Heart left ventricle (tissue), 13 donors: Measurements from ENCODE around the gene CER1.

Experiments used
- POLR2A ChIP-seq, 2 donors: fragments of 450-650 bp; IDR thresholded peaks; one replicate each; pipeline ENCODE4 v1.6.1; 2017; ENCODE audit warnings: antibody characterized with exemption in 2 of 2, mild to moderate bottlenecking in 2 of 2, moderate library complexity in 2 of 2
- TF ChIP-seq, protein P1 (sequence below), 12 donors: fragments of 200-600 bp; sonication (generic) in 4 of 12; IDR thresholded peaks; one replicate each; pipeline versions ENCODE4 v1.5.0 to v1.8.0; 2018 to 2022; ENCODE audit warnings: antibody characterized with exemption in 12 of 12, mild to moderate bottlenecking in 5 of 12
- donor health status: ischemic (EF 13 %, LVEDD 7.1; RV severe dilation, severe dysfunction).
- donor health status: DM: no; HTN: yes; CAD: no.
- donor health status: DM: no; HTN: no; CAD: no.
- donor health status: ischemic (EF 25% LVEDD 6.9; RV normal size, moderate dysfunction).
- donor health status: ischemic (EF 25% LVEDD 5.7; RV mildly dilated, moderate dysfunction).
- donor health status: ischemic (EF 35%, LVEDD 5.7; RV mildly dilated, moderate dysfunction).
- donor health status: nonischemic (EF 11% LVEDD 7.7; RV severe dilation, severe dysfunction).
- donor health status: DM: yes; HTN: yes; CAD: no.
- donor health status: PGD.
- donor health status: ischemic (EF 29% LVEDD 5.4; RV normal size, mild dysfunction).
- donor health status: nonischemic (EF 23%, LVEDD 6.1; RV moderate dilation, normal function).

DNA sequence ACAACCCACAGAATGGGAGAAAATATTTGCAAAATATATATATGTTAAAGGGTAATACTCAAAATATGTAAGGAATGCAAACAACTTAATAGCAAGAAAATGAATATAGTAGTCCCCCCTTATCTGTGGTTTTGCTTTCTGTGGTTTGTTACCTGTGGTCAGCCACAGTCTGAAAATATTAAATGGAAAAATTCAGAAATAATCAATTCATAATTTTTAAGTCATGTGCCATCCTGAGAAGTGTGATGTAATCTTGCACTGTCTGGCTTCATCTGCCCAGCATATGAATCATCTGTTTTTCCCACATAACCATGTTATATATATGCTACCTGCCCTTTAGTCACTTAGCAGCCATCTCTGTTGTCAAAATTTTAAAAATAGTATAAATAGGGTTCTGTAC lies 11.7 kb downstream of the CER1 start:
- TF ChIP-seq, protein P1, sequence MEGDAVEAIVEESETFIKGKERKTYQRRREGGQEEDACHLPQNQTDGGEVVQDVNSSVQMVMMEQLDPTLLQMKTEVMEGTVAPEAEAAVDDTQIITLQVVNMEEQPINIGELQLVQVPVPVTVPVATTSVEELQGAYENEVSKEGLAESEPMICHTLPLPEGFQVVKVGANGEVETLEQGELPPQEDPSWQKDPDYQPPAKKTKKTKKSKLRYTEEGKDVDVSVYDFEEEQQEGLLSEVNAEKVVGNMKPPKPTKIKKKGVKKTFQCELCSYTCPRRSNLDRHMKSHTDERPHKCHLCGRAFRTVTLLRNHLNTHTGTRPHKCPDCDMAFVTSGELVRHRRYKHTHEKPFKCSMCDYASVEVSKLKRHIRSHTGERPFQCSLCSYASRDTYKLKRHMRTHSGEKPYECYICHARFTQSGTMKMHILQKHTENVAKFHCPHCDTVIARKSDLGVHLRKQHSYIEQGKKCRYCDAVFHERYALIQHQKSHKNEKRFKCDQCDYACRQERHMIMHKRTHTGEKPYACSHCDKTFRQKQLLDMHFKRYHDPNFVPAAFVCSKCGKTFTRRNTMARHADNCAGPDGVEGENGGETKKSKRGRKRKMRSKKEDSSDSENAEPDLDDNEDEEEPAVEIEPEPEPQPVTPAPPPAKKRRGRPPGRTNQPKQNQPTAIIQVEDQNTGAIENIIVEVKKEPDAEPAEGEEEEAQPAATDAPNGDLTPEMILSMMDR (IDR thresholded peaks at IDR 0.05), result no peak
- no peak for TF ChIP-seq POLR2A (IDR thresholded peaks at IDR 0.05)
